Hepatocyte (in vitro differentiated cells): ENCODE data around the gene KRTAP12-2. TPM values are rescaled to one million over a fixed set of nuclear protein-coding genes. Genes with fewer than 3 reads are reported as not detected.

Source experiments
- DNase-seq: peaks from one replicate; pipeline ENCODE4 v3.0.0-alpha.2; 2016; ENCODE audit warnings: low spot score
- H2AFZ ChIP-seq: fragments of 200-600 bp; sonication (generic); 2 replicates; pipeline ENCODE4 v1.6.0; 2016; ENCODE audit warnings: antibody characterized with exemption, mild to moderate bottlenecking
- H3K27ac ChIP-seq: fragments of 200-600 bp; sonication (generic); 2 replicates; pipeline ENCODE4 v1.5.1; 2016; ENCODE audit warnings: mild to moderate bottlenecking
- H3K27me3 ChIP-seq: fragments of 200-600 bp; sonication (generic); 2 replicates; pipeline ENCODE4 v1.6.1; 2016
- H3K36me3 ChIP-seq: fragments of 200-600 bp; sonication (generic); replicated peaks from 2 replicates; pipeline ENCODE4 v1.5.1; 2016; ENCODE audit warnings: low read depth; ENCODE audit not compliant: insufficient read depth
- H3K4me1 ChIP-seq: fragments of 200-600 bp; sonication (generic); 2 replicates; pipeline ENCODE4 v1.5.1; 2016; ENCODE audit warnings: mild to moderate bottlenecking, moderate library complexity; ENCODE audit not compliant: insufficient read depth
- H3K4me2 ChIP-seq: fragments of 200-600 bp; sonication (generic); 2 replicates; pipeline ENCODE4 v1.6.0; 2016
- H3K4me3 ChIP-seq: fragments of 200-600 bp; sonication (generic); 2 replicates; pipeline ENCODE4 v1.5.1; 2016; ENCODE audit warnings: mild to moderate bottlenecking
- H3K79me2 ChIP-seq: fragments of 200-600 bp; sonication (generic); 2 replicates; pipeline ENCODE4 v1.6.0; 2017; ENCODE audit warnings: mild to moderate bottlenecking
- H3K9me2 ChIP-seq: fragments of 200-600 bp; sonication (generic); replicated peaks from 2 replicates; pipeline ENCODE4 v1.6.0; 2017; ENCODE audit warnings: mild to moderate bottlenecking; ENCODE audit not compliant: insufficient read depth
- H3K9me3 ChIP-seq: fragments of 200-600 bp; sonication (generic); 2 replicates; pipeline ENCODE4 v1.5.1; 2016; ENCODE audit warnings: low read depth, mild to moderate bottlenecking
- H4K20me1 ChIP-seq: fragments of 200-600 bp; sonication (generic); 2 replicates; pipeline ENCODE4 v1.6.0; 2016; ENCODE audit warnings: mild to moderate bottlenecking; ENCODE audit not compliant: insufficient read depth, poor library complexity, severe bottlenecking
- CTCF ChIP-seq: fragments of 200-600 bp; sonication (generic); IDR thresholded peaks from 2 replicates; pipeline ENCODE4 v1.5.1; 2016; ENCODE audit warnings: antibody characterized with exemption, mild to moderate bottlenecking; ENCODE audit not compliant: poor library complexity
- EZH2 ChIP-seq: fragments of 200-600 bp; sonication (generic); IDR thresholded peaks from 2 replicates; pipeline ENCODE4 v1.6.1; 2016; ENCODE audit warnings: antibody characterized with exemption, mild to moderate bottlenecking, borderline replicate concordance
- EZH2phosphoT487 ChIP-seq: fragments of 200-600 bp; sonication (generic); IDR thresholded peaks from one replicate; pipeline ENCODE4 v1.6.1; 2018; ENCODE audit warnings: antibody characterized with exemption, mild to moderate bottlenecking, low read depth, moderate library complexity; ENCODE audit not compliant: unreplicated experiment, severe bottlenecking
- WGBS: methylation state at CpG from one replicate; pipeline ENCODE4 v1.1.6; 2016; ENCODE audit warnings: low lambda C conversion rate; ENCODE audit errors: missing lambda C conversion rate; 5-methylcytosine and 5-hydroxymethylcytosine counted together
- polyA plus RNA-seq: library from polyadenylated mRNA; unstranded; fragments of >200 nt; fragmentation: Nextera tagmentation; extraction: Ambion mirVana; gene quantifications from 2 replicates; pipeline ENCODE4 v1.2.1, GENCODE V29; 2016
- total RNA-seq: library from RNA; depleted of rRNA; stranded (reverse); fragments of >200 nt; gene quantifications from 2 replicates; pipeline ENCODE4 v1.2.3, GENCODE V29; 2014

Gene KRTAP12-2
- total and polyA plus RNA-seq, 2 experiments from 2014 or later = not detected

DNA sequence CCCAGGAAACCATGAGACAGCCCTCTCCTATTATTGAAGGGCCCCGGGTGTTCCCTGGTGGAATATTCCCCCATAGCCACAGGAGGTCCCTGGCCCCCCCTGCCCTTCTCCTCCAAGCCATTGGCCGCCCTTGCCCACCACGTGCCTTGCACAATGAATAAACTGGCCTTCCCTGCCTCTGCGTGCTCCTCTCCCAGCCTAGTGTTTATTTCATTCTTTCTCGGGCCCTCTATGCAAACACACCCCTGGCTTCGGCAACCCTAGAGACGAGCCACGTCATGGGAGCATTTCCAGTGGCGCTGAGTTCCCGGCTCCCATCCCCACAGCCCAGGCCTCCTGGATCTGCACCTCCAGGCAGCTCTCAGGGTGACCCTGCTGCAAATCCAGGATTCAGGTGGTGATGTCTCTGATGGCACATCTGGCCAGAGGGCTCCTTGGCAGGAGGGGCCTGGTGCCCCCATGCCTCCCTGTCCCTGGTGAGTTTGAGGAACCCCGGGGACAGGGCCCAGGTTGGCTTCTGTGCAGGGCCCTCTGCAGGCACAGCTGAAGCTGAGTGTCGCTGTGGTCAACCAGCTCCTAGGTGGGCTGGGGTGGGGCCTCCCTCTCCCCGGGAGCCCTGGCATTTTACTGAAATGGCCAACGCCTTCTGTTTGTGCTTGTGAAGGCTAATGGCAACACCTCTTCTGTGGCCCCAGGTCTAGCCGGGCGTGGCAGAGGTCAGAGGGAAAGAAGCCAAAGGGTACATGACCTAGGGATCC lies 36.4 kb upstream of the KRTAP12-2 start:
- TF ChIP-seq EZH2phosphoT487 = no peak
- no peak for TF ChIP-seq CTCF
- H3K4me1 ChIP-seq = peaks cover 3% of the 10 kb centered on the region
- H3K79me2 ChIP-seq = no peaks in the 10 kb centered on the region
- no peak overlapping the region for H3K4me2 ChIP-seq
- H3K27me3 ChIP-seq = peaks cover 74% of the 10 kb centered on the region
- H3K36me3 ChIP-seq = no peaks in the 10 kb centered on the region
- no peak overlapping the region for H3K27ac ChIP-seq
- H3K9me3 ChIP-seq = no peaks in the 10 kb centered on the region
- no peaks in the 10 kb centered on the region for H3K9me2 ChIP-seq
- no peaks in the 10 kb centered on the region for H4K20me1 ChIP-seq
- DNase-seq = no peak
- no peak overlapping the region for H3K4me3 ChIP-seq
- 65% methylated on average over 16 of the region's 16 CpGs for whole genome bisulfite sequencing
- no peak overlapping the region for H2AFZ ChIP-seq

DNA sequence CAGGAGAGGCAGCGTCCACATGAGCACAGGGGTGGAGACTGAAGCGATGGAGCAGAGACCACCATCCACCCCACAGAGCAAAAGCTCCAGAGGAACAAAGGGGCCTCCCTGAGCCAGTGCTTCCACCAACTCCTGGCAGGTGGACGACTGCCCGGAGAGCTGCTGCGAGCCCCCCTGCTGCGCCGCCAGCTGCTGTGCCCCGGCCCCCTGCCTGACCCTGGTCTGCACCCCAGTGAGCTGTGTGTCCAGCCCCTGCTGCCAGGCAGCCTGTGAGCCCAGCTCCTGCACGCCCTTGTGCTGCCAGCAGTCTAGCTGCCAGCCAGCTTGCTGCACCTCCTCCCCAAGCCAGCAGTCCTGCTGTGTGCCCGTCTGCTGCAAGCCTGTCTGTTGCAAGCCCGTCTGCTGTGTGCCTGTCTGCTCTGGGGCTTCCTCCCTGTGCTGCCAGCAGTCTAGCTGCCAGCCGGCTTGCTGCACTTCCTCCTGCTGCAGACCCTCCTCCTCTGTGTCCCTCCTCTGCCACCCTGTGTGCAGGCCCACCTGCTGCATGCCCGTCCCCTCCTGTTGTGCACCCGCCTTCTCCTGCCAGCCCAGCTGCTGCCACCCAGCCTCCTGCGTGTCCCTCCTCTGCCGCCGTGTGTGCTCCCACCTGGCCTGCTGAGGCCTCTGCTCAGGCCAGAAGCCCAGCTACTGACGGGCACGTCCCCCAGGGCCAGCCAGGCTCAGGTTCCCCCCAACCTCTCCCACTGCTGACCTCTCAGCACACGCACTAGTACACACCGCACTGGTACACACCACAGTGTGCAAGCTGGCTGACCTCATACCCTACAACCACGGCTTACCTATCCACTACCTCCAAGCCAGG lies 35.6 kb upstream of the KRTAP12-2 start:
- no peak for DNase-seq

GRCh38 chr21:44701541-44701940 lies 34.8 kb upstream of the KRTAP12-2 start:
- Histone ChIP-seq H3K4me3 (no peak overlapping the region), H3K27ac (no peak overlapping the region), H3K9me2 (no peaks in the 10 kb centered on the region), H3K4me2 (no peak overlapping the region), H3K79me2 (no peaks in the 10 kb centered on the region), H4K20me1 (no peaks in the 10 kb centered on the region), H3K36me3 (no peaks in the 10 kb centered on the region), H2AFZ (no peak overlapping the region), H3K9me3 (no peaks in the 10 kb centered on the region), H3K4me1 (peaks cover 3% of the 10 kb centered on the region), H3K27me3 (peaks cover 58% of the 10 kb centered on the region)
- WGBS = 59% methylated on average over 12 of the region's 12 CpGs
- no peak for DNase-seq
- no peak for TF ChIP-seq EZH2phosphoT487
- TF ChIP-seq CTCF = no peak
- no peak for TF ChIP-seq EZH2

More for the DNA sequence above, 35.6 kb upstream of the KRTAP12-2 start:
- Histone ChIP-seq H3K4me2 (no peak overlapping the region), H3K79me2 (no peaks in the 10 kb centered on the region), H4K20me1 (no peaks in the 10 kb centered on the region), H3K27me3 (peaks cover 66% of the 10 kb centered on the region), H3K4me1 (peaks cover 3% of the 10 kb centered on the region), H3K9me3 (no peaks in the 10 kb centered on the region), H3K9me2 (no peaks in the 10 kb centered on the region), H3K4me3 (no peak overlapping the region), H3K36me3 (no peaks in the 10 kb centered on the region), H3K27ac (no peak overlapping the region), H2AFZ (no peak overlapping the region)
- 82% methylated on average over 15 of the region's 22 CpGs for WGBS
- TF ChIP-seq CTCF (no peak), EZH2phosphoT487 (no peak), EZH2 (no peak)
